ENCODE data around the gene XPNPEP2. TPM values are rescaled to one million over a fixed set of nuclear protein-coding genes. Genes with fewer than 3 reads are reported as not detected.

XPNPEP2 gene
- total and polyA plus RNA-seq, 8 donors = 2.6 to 11.0 (median 7.1) TPM

DNA sequence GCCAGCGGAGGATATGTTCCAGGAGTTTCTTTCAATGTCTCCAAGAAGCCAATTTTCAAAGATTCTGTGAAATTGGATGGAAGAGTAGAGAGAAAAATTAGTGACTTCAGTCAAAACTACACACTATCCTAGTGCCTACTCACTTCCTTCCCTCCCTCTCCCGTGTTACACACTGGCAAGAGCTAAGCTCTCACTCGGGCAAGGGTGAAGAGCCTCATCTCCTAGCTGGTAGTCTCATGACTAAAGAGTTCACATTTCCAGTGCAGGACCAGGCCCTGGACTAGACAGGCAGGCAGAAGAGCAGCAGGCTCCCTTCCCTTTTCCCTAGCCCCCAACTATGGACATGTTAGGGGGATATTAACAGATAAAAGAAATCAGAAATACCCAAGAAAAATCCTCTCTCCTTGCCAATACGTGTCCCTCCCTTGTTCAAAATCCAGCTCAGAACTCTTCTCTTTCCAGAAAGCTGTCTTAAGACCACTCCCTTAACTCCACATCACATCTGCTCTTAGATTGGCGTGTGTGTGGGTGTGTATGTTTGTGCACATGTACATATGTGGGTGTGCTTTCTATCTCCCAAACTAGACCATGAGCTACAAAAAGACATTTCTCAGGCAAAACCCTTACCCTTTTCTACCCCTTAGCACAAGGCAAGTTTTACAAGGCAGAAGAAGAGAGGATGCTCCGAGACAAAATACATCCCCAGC lies 75.0 kb downstream of the XPNPEP2 start:
- H3K27me3 ChIP-seq = no peaks in the 10 kb centered on the region

GRCh38 chrX:129818123-129818522 lies 79.3 kb downstream of the XPNPEP2 start:
- Histone ChIP-seq H3K4me1 (no peaks in the 10 kb centered on the region), H3K36me3 (peaks cover 0 to 3% of the 10 kb centered on the region in 2 donors), H3K27ac (no peak overlapping the region), H3K27me3 (no peaks in the 10 kb centered on the region), H3K4me3 (no peak overlapping the region), H3K9me3 (no peaks in the 10 kb centered on the region)
- DNase-seq = no peak
- TF ChIP-seq CTCF (IDR thresholded peaks at IDR 0.05) = no peak
- no peak for ATAC-seq
- intact Hi-C loops (cut with DNase I) = no loop called here

More for the DNA sequence above, 75.0 kb downstream of the XPNPEP2 start:
- no peak overlapping the region for H3K27ac ChIP-seq
- ATAC-seq (peak; percentile 55), DNase-seq (no peak)
- H3K9me3 ChIP-seq = no peaks in the 10 kb centered on the region
- intact Hi-C loops (cut with DNase I) = no loop called here
- peaks cover 0 to 20% of the 10 kb centered on the region in 2 donors for H3K36me3 ChIP-seq
- no peak for TF ChIP-seq CTCF (IDR thresholded peaks at IDR 0.05)
- H3K4me1 ChIP-seq = peaks cover 0 to 4% of the 10 kb centered on the region in 2 donors
- H3K4me3 ChIP-seq = no peak overlapping the region

Other genes with a start within 250 kb of the XPNPEP2 start
- 10 to 100 TPM; 26.1 to 46.9 TPM for gene SMARCA1, start 215.5 kb upstream of the XPNPEP2 start, total RNA-seq
- gene SMARCA1, start 215.5 kb upstream of the XPNPEP2 start, polyA plus RNA-seq (ENCODE audit: insufficient read length in 6 of 6) = 100 to 1,000 TPM; 117 to 143 (median 127) TPM
- 10 to 100 TPM; 21.3 to 22.9 TPM for gene OCRL, start 198.7 kb upstream of the XPNPEP2 start, total RNA-seq
- gene OCRL, start 198.7 kb upstream of the XPNPEP2 start, polyA plus RNA-seq (ENCODE audit: insufficient read length in 6 of 6) = 10 to 100 TPM; 26.2 to 30.2 (median 28.1) TPM
- 1 to 10 TPM; 1.0 to 6.9 TPM for gene APLN, start 84.0 kb upstream of the XPNPEP2 start, total RNA-seq
- 10 to 100 TPM in 1 of 6 donors, 1 to 10 TPM in 5; 2.4 to 14.2 (median 6.4) TPM for gene APLN, start 84.0 kb upstream of the XPNPEP2 start, polyA plus RNA-seq (ENCODE audit: insufficient read length in 6 of 6)
- 10 to 100 TPM; 17.1 to 62.9 TPM for gene SASH3, start 41.0 kb downstream of the XPNPEP2 start, total RNA-seq
- gene SASH3, start 41.0 kb downstream of the XPNPEP2 start, polyA plus RNA-seq (ENCODE audit: insufficient read length in 6 of 6) = 1 to 10 TPM; 2.3 to 4.5 (median 3.6) TPM
- 10 to 100 TPM; 85.8 to 89.2 TPM for gene ZDHHC9, start 104.9 kb downstream of the XPNPEP2 start, total RNA-seq
- gene ZDHHC9, start 104.9 kb downstream of the XPNPEP2 start, polyA plus RNA-seq (ENCODE audit: insufficient read length in 6 of 6) = 10 to 100 TPM; 34.3 to 40.2 (median 37.7) TPM
- 10 to 100 TPM; 12.3 to 16.3 TPM for gene UTP14A, start 167.2 kb downstream of the XPNPEP2 start, total RNA-seq
- gene UTP14A, start 167.2 kb downstream of the XPNPEP2 start, polyA plus RNA-seq (ENCODE audit: insufficient read length in 6 of 6) = 10 to 100 TPM; 25.2 to 29.0 (median 27.5) TPM
- 10 to 100 TPM; 12.1 to 14.3 TPM for gene BCORL1, start 243.7 kb downstream of the XPNPEP2 start, total RNA-seq
- gene BCORL1, start 243.7 kb downstream of the XPNPEP2 start, polyA plus RNA-seq (ENCODE audit: insufficient read length in 6 of 6) = 10 to 100 TPM; 15.5 to 20.7 (median 19.2) TPM